ENCODE data around the gene CNP.
"Not testable (repeated sequence)": the region's sequence is repeated elsewhere in the genome, so short reads cannot be mapped to it uniquely, and the experiment has no call there.

CNP gene

GRCh38 chr17:42010898-42011516, 44.4 kb downstream of the CNP start:
- no peak overlapping the region for H3K4me3 ChIP-seq (replicated peaks; ENCODE audit: low read depth, low read length)
- TF ChIP-seq CTCF (IDR thresholded peaks at IDR 0.05; ENCODE audit: insufficient read depth, low read length, poor library complexity, severe bottlenecking): no peak
- no peaks in the 10 kb centered on the region; the same call in 1 of the 2 replicates for H3K36me3 ChIP-seq (ENCODE audit: control insufficient read depth, insufficient read depth, low read length)
- DNase-seq (ENCODE audit: extremely low read depth, insufficient read length): no peak
- no peaks in the 10 kb centered on the region for H3K27me3 ChIP-seq (replicated peaks; ENCODE audit: control insufficient read depth, insufficient read depth, low read length)

DNA sequence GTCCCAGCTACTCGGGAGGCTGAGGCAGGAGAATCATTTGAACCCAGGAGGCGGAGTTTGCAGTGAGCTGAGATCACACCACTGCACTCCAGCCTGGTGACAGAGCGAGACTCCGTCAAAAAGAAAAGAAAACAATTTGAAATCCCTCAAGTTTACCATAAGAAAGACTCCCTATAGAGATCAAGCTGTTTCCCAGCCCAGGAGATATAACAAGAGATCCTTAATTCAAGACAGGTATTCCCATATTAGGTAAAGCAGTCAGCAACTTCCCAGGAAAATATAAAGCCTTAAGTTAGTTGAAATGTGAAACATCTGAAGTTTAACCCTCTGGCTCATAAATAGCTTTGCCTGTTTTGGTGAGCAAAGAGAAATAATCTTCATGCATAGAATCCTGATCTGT, 45.8 kb downstream of the CNP start:
- not testable (repeated sequence) for H3K36me3 ChIP-seq (ENCODE audit: control insufficient read depth, insufficient read depth, low read length); H3K27me3 ChIP-seq (replicated peaks; ENCODE audit: control insufficient read depth, insufficient read depth, low read length); DNase-seq (ENCODE audit: extremely low read depth, insufficient read length); H3K4me3 ChIP-seq (replicated peaks; ENCODE audit: low read depth, low read length)

GRCh38 chr17:42013740-42014139, 47.1 kb downstream of the CNP start:
- DNase-seq (ENCODE audit: extremely low read depth, insufficient read length); H3K27me3 ChIP-seq (replicated peaks; ENCODE audit: control insufficient read depth, insufficient read depth, low read length); H3K4me3 ChIP-seq (replicated peaks; ENCODE audit: low read depth, low read length); H3K36me3 ChIP-seq (ENCODE audit: control insufficient read depth, insufficient read depth, low read length): not testable (repeated sequence)

DNA sequence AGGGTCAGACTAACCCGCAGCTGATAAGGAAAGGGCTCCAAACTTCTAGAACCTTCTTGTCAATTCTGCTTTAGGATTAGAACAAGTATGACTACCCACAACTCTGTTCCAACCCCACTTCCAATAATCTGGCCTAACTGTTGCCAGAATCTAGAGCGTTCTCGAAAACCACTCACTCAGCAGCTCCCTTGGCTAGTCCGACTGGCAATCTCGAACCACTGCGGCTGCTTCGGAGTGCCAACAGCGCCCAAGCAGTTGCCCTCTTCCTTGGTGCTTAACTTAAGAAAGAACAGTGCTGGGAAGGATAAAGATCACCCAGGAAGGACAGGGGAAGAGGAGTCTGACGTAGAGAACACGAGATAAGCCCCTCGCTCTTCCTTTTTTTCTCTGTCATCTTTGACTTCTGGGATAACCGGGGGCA, 49.8 kb downstream of the CNP start:
- DNase-seq (ENCODE audit: extremely low read depth, insufficient read length): no peak
- Histone ChIP-seq H3K36me3 (ENCODE audit: control insufficient read depth, insufficient read depth, low read length) (no peaks in the 10 kb centered on the region), H3K4me3 (replicated peaks; ENCODE audit: low read depth, low read length) (peak overlapping the region; percentile 99), H3K27me3 (replicated peaks; ENCODE audit: control insufficient read depth, insufficient read depth, low read length) (no peaks in the 10 kb centered on the region)
- TF ChIP-seq CTCF (IDR thresholded peaks at IDR 0.05; ENCODE audit: insufficient read depth, low read length, poor library complexity, severe bottlenecking): no peak

DNA sequence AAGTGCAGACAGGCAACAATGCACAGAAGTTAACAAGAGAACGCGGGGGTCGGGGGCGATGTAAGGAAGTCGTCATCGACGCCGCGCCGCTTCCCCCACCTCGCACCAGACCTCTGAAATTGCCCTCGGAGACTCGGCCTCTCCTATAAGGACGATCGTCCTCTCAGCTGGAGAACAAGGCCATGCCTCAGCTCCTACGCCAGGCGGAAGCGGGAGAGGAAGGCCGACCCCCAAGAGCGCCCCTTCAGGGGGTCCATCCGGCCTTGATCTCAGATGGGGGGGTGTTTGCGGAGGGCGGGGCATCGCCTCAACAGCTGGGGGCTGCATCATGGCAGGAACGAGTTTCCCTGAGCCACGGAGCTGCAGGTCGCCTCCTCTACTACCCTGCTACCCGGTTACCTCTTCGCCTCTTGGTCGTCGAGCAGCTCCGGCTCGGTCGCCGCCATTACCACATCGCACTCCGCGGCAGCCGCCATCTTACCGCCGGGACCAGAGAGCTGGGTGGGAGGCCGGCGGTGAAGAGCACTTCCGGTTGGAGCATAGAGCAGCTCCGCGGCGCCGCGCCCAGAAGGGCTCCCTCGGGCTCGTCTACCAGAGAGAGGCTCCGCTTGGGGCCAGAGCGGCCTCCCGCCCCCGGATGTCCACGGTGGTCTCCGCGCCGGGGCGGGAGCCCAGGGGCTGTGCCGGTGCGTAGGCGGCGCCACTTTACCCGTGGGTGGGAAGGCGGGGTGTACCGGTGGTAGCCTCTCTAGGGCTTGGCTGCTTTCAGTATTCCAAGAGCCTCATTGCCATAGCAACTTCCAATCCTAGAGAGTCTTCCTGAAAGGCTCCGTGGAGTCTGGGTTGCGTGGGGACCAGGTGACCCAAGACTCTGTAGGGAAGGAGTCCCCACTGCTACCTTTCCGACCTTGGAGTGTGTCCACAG, 50.6 kb downstream of the CNP start, which contains the start of gene DNAJC7:
Gene DNAJC7, minus strand, starts transcription at position 499 of the 925 bp plus-strand sequence. Its CDS starts 23 bp downstream, at position 476.
- Histone ChIP-seq H3K4me3 (replicated peaks; ENCODE audit: low read depth, low read length) (peak within 1 kb of the TSS; percentile 99), H3K27me3 (replicated peaks; ENCODE audit: control insufficient read depth, insufficient read depth, low read length) (no peaks in the 10 kb centered on the region), H3K36me3 (ENCODE audit: control insufficient read depth, insufficient read depth, low read length) (peaks cover 2% of the 10 kb centered on the region; the same call in 1 of the 2 replicates)
- no peak for TF ChIP-seq CTCF (IDR thresholded peaks at IDR 0.05; ENCODE audit: insufficient read depth, low read length, poor library complexity, severe bottlenecking)
- peak; percentile 92 for DNase-seq (ENCODE audit: extremely low read depth, insufficient read length)

DNA sequence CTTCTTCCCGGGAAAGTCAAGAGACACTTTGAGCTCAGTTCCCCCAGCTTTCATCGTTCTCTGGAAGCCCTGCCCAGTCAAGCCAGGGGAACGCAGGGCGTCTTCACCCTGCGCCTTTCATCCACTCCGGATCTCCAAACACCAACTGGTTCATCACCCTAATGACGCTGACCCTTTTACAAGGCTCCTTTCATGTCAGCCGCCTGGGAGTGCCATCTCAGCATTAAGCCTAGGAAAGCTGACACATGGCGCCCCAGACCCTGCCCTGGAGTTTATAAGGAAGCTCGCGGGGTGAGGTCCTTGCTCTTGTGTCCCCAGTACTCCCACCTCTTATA, 51.2 kb downstream of the CNP start:
- DNase-seq (ENCODE audit: extremely low read depth, insufficient read length): no peak
- H3K4me3 ChIP-seq (replicated peaks; ENCODE audit: low read depth, low read length): peak overlapping the region; percentile 99
- TF ChIP-seq CTCF (IDR thresholded peaks at IDR 0.05; ENCODE audit: insufficient read depth, low read length, poor library complexity, severe bottlenecking): no peak
- no peaks in the 10 kb centered on the region for H3K27me3 ChIP-seq (replicated peaks; ENCODE audit: control insufficient read depth, insufficient read depth, low read length)
- peaks cover 7% of the 10 kb centered on the region for H3K36me3 ChIP-seq (ENCODE audit: control insufficient read depth, insufficient read depth, low read length)
